H9 (cell line): ENCODE measurements around the gene NFE2L2. TPM values are rescaled to one million over a fixed set of nuclear protein-coding genes. Genes with fewer than 3 reads are reported as not detected.

ENCODE experiments used
- DNase-seq: peaks from one replicate; pipeline ENCODE4 v3.0.0-alpha.2; 2017
- H2AFZ ChIP-seq: one replicate; pipeline ENCODE4 v1.6.1; 2013; ENCODE audit warnings: mild to moderate bottlenecking, low read length, control low read depth, moderate library complexity
- H2AK5ac ChIP-seq: 2 replicates; pipeline ENCODE4 v1.6.1; 2013; ENCODE audit warnings: low read length, control low read depth, mixed read lengths; ENCODE audit not compliant: insufficient read length
- H2BK120ac ChIP-seq: one replicate; pipeline ENCODE4 v1.6.1; 2013; ENCODE audit warnings: low read depth, mild to moderate bottlenecking, low read length, control low read depth, inconsistent platforms; ENCODE audit not compliant: poor library complexity, severe bottlenecking
- H2BK12ac ChIP-seq: 2 replicates; pipeline ENCODE4 v1.6.1; 2013; ENCODE audit warnings: low read length, control low read depth, mixed read lengths, low read depth; ENCODE audit not compliant: insufficient read length
- H2BK15ac ChIP-seq: 2 replicates; pipeline ENCODE4 v1.6.1; 2013; ENCODE audit warnings: low read depth, low read length, control low read depth
- H2BK20ac ChIP-seq: one replicate; pipeline ENCODE4 v1.6.1; 2013; ENCODE audit warnings: low read depth, mild to moderate bottlenecking, low read length, control low read depth, inconsistent platforms; ENCODE audit not compliant: poor library complexity, severe bottlenecking
- H2BK5ac ChIP-seq: 2 replicates; pipeline ENCODE4 v1.6.1; 2013; ENCODE audit warnings: low read length, control low read depth, mixed read lengths; ENCODE audit not compliant: insufficient read length
- H3K14ac ChIP-seq: 2 replicates; pipeline ENCODE4 v1.6.1; 2013; ENCODE audit warnings: low read length, control low read depth; ENCODE audit not compliant: insufficient read depth
- H3K18ac ChIP-seq: 2 replicates; pipeline ENCODE4 v1.6.1; 2013; ENCODE audit warnings: low read depth, mild to moderate bottlenecking, mixed read lengths, low read length, control low read depth; ENCODE audit not compliant: insufficient read length
- H3K23ac ChIP-seq: 2 replicates; pipeline ENCODE4 v1.6.1; 2013; ENCODE audit warnings: low read length, control low read depth, mixed read lengths, low read depth; ENCODE audit not compliant: insufficient read length
- H3K23me2 ChIP-seq: 2 replicates; pipeline ENCODE4 v1.6.1; 2013; ENCODE audit warnings: low read depth, mild to moderate bottlenecking, mixed read lengths, low read length, control low read depth; ENCODE audit not compliant: insufficient read length, poor library complexity, severe bottlenecking
- H3K27ac ChIP-seq: 2 replicates; pipeline ENCODE4 v1.5.1; 2013; ENCODE audit warnings: low read length, control low read depth, mixed read lengths, low read depth; ENCODE audit not compliant: insufficient read length
- H3K27me3 ChIP-seq: 2 replicates; pipeline ENCODE4 v1.6.1; 2013; ENCODE audit warnings: low read length, control low read depth, inconsistent platforms; ENCODE audit not compliant: insufficient read depth
- H3K4ac ChIP-seq: 2 replicates; pipeline ENCODE4 v1.6.1; 2013; ENCODE audit warnings: low read depth, mild to moderate bottlenecking, control low read depth, inconsistent platforms, low read length, moderate library complexity
- H3K4me1 ChIP-seq: 2 replicates; pipeline ENCODE4 v1.6.1; 2013; ENCODE audit warnings: low read length, control low read depth, inconsistent platforms; ENCODE audit not compliant: insufficient read depth
- H3K4me2 ChIP-seq: 2 replicates; pipeline ENCODE4 v1.6.1; 2013; ENCODE audit warnings: low read length, control low read depth, mixed read lengths; ENCODE audit not compliant: insufficient read length, insufficient read depth
- H3K56ac ChIP-seq: 2 replicates; pipeline ENCODE4 v1.6.1; 2013; ENCODE audit warnings: low read depth, mild to moderate bottlenecking, mixed read lengths, low read length, control low read depth; ENCODE audit not compliant: insufficient read length
- H3K79me1 ChIP-seq: 2 replicates; pipeline ENCODE4 v1.6.1; 2013; ENCODE audit warnings: low read depth, mild to moderate bottlenecking, moderate library complexity, low read length, control low read depth, inconsistent platforms; ENCODE audit not compliant: insufficient read depth, poor library complexity, severe bottlenecking
- H3K79me2 ChIP-seq: 2 replicates; pipeline ENCODE4 v1.6.1; 2013; ENCODE audit warnings: low read length, control low read depth, inconsistent platforms; ENCODE audit not compliant: insufficient read depth
- H3K9ac ChIP-seq: 2 replicates; pipeline ENCODE4 v1.6.1; 2013; ENCODE audit warnings: low read length, control low read depth, mixed read lengths; ENCODE audit not compliant: insufficient read length; ENCODE audit errors: extremely low read depth
- H3K9me3 ChIP-seq: one replicate; pipeline ENCODE4 v1.6.1; 2013; ENCODE audit warnings: low read depth, low read length, inconsistent platforms; ENCODE audit not compliant: control insufficient read depth
- H3T11ph ChIP-seq: one replicate; pipeline ENCODE4 v1.6.1; 2013; ENCODE audit warnings: mild to moderate bottlenecking, low read length, control low read depth, inconsistent platforms
- H4K20me1 ChIP-seq: one replicate; pipeline ENCODE4 v1.6.1; 2013; ENCODE audit not compliant: control insufficient read depth, insufficient read length, insufficient read depth
- H4K5ac ChIP-seq: 2 replicates; pipeline ENCODE4 v1.6.1; 2013; ENCODE audit warnings: low read depth, mild to moderate bottlenecking, mixed read lengths, low read length, control low read depth; ENCODE audit not compliant: insufficient read length
- H4K8ac ChIP-seq: replicated peaks from 2 replicates; pipeline ENCODE4 v1.6.1; 2013; ENCODE audit warnings: low read length, control low read depth, mixed read lengths, low read depth; ENCODE audit not compliant: insufficient read length
- H4K91ac ChIP-seq: 2 replicates; pipeline ENCODE4 v1.6.1; 2013; ENCODE audit warnings: low read depth, mild to moderate bottlenecking, moderate library complexity, mixed read lengths, low read length, control low read depth; ENCODE audit not compliant: insufficient read length
- H3K27ac Mint-ChIP-seq, 3 experiments: 2 replicates in 2 of 3; 3 replicates in 1 of 3; pipeline ENCODE4 v1.8.0; 2020 to 2021; ENCODE audit warnings: mixed read lengths in 3 of 3, mild to moderate bottlenecking in 1 of 3, moderate library complexity in 1 of 3
- H3K27me3 Mint-ChIP-seq: 2 replicates; pipeline ENCODE4 v1.8.0; 2021; ENCODE audit warnings: low read depth, mild to moderate bottlenecking, moderate library complexity, mixed read lengths
- H3K36me3 Mint-ChIP-seq, 3 experiments: 2 replicates in 2 of 3; 3 replicates in 1 of 3; pipeline ENCODE4 v1.8.0; 2020 to 2021; ENCODE audit warnings: low read depth in 3 of 3, mixed read lengths in 3 of 3; ENCODE audit not compliant: insufficient read depth in 1 of 3
- H3K4me1 Mint-ChIP-seq, 2 experiments: 2 replicates each; pipeline ENCODE4 v1.8.0; 2020; ENCODE audit warnings: mixed read lengths in 2 of 2
- H3K4me3 Mint-ChIP-seq, 2 experiments: 2 replicates in 1 of 2; 3 replicates in 1 of 2; pipeline ENCODE4 v1.8.0; 2020 to 2021; ENCODE audit warnings: mild to moderate bottlenecking in 2 of 2, mixed read lengths in 2 of 2, moderate library complexity in 1 of 2
- H3K9me3 Mint-ChIP-seq, 2 experiments: 2 replicates in 1 of 2; 3 replicates in 1 of 2; pipeline ENCODE4 v1.8.0; 2020; ENCODE audit warnings: mild to moderate bottlenecking in 2 of 2, mixed read lengths in 2 of 2, moderate library complexity in 1 of 2
- CTCF ChIP-seq: fragments of 200-600 bp; sonication (generic); conservative IDR thresholded peaks from 3 replicates; pipeline ENCODE4 v1.8.0; 2021; ENCODE audit warnings: antibody characterized with exemption, mild to moderate bottlenecking
- WGBS: extraction: QIAGEN DNeasy Blood & Tissue Kit; methylation state at CpG from one replicate; pipeline ENCODE4 v1.1.7; 2013; ENCODE audit warnings: missing lambda C conversion rate, low lambda C conversion rate, mixed read lengths; ENCODE audit not compliant: insufficient read length; ENCODE audit errors: extremely low coverage; 5-methylcytosine and 5-hydroxymethylcytosine counted together
- total RNA-seq: library from RNA; stranded (reverse); gene quantifications from 2 replicates; pipeline ENCODE4 v1.2.1, GENCODE V29; 2021

The NFE2L2 gene
- total RNA-seq, 1 experiment from 2014 or later, result 42.5 TPM

- Histone ChIP-seq H2BK12ac (no peak overlapping the region), H4K5ac (no peak overlapping the region), H3K9me3 (no peaks in the 10 kb centered on the region), H2BK15ac (no peak overlapping the region), H3K4ac (no peak overlapping the region), H4K91ac (no peak overlapping the region), H3K79me2 (no peaks in the 10 kb centered on the region), H3K9ac (no peak overlapping the region), H2BK120ac (no peak overlapping the region), H3K23ac (no peak overlapping the region), H3K4me2 (no peak overlapping the region), H3K27me3 (no peaks in the 10 kb centered on the region), H3K56ac (no peak overlapping the region), H3K23me2 (no peaks in the 10 kb centered on the region), H2BK5ac (no peak overlapping the region), H2AK5ac (no peak overlapping the region), H2AFZ (no peak overlapping the region), H3K27ac (no peak overlapping the region), H3T11ph (no peak overlapping the region), H4K8ac (no peak overlapping the region), H4K20me1 (no peaks in the 10 kb centered on the region), H3K14ac (no peak overlapping the region), H3K79me1 (no peaks in the 10 kb centered on the region), H3K18ac (no peak overlapping the region), H3K4me1 (no peaks in the 10 kb centered on the region; the same call in none of the 2 replicates), H2BK20ac (no peak overlapping the region)
- no peak for TF ChIP-seq CTCF
- Mint-ChIP-seq H3K36me3 (no peaks in the 10 kb centered on the region), H3K27me3 (no peaks in the 10 kb centered on the region), H3K4me3 (no peak overlapping the region), H3K9me3 (no peaks in the 10 kb centered on the region), H3K4me1 (peaks cover 28 to 36% of the 10 kb centered on the region in 2 experiments), H3K27ac (no peak overlapping the region; a peak in 1 of 7 replicates)
- WGBS, result no CpG with 5 or more reads among the region's 2 CpGs
- DNase-seq, result no peak
Measured at GRCh38 chr2:177313162-177313781, 48.7 kb upstream of the NFE2L2 start.
